ENCODE data around the gene EYA2. TPM values are rescaled to one million over a fixed set of nuclear protein-coding genes. Genes with fewer than 3 reads are reported as not detected.

The EYA2 gene
- total RNA-seq, 1 experiment from 2014 or later: not detected

DNA sequence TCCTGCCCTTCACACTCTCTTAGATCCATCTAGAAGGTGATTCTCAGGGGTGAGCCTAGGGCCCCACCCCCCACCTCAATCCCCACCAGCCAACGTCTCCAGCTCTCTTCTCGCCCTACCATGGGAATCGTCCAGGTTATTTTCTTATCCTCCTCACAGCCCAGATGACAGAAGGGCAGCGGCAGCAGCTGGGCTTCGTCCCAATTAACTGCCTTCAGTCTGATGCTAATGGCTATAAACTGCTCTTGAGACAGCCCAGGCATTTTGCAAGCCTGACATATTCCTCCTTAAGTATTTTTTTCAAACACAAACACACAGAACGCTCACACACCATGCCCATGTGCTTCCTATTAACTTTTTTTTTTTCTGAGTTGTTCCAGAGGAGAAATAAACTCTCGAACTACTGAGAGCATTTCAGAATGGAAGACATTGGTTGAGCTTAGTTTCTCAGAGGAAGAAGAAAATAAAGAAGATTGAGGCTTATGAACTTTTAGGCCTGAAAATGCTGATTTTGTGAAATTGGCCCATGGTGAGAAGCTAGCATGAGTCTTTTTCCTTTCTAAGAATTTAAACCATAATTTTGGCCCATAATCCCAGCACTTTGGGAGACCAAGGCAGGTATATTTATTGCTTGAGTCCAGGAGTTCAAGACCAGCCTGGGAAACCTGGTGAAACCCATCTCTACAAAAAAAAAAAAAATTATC is 124.6 kb downstream of the EYA2 start:
- POLR2A ChIA-PET (ENCODE audit: low non-redundant PET): no interaction called here

DNA sequence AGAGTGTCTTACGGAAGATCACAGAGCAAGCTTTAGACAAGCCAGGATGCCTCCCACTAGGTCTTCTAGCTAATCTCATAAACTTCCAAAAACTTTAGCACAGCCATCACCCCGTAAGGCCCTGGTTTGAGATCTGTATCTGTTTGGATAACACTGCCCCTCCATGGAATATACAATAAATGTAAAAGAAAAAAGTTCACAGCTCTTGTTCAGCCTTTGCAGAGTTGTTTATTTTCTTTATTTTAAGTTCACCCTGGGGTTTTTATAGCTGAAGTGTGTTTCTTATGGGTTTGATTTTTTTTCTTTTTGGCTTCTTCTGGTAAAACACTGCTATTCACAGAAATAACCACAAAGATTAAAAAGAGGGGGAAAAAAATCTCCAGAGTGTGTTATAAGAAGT is 125.6 kb downstream of the EYA2 start:
- intact Hi-C loops (cut with micrococcal nuclease; ENCODE audit: unreplicated experiment): no loop called here
- H3K27ac ChIP-seq (ENCODE audit: low read depth, low read length, poor library complexity, severe bottlenecking): no peak overlapping the region
- CTCF ChIA-PET: no interaction called here
- TF ChIP-seq CTCF (conservative IDR thresholded peaks at IDR 0.05; ENCODE audit: low read depth, low read length) (no peak), EZH2 (IDR thresholded peaks at IDR 0.05; ENCODE audit: borderline replicate concordance, low read depth, low read length, poor library complexity, severe bottlenecking) (no peak)
- no TSS peak for BruUV-seq (replicated peaks)
- POLR2A ChIA-PET (ENCODE audit: low non-redundant PET): no interaction called here
- no peak overlapping the region for H3K4me3 ChIP-seq (ENCODE audit: low read depth, low read length, poor library complexity, severe bottlenecking)
- no peaks in the 10 kb centered on the region for H3K36me3 ChIP-seq (ENCODE audit: insufficient read depth, low read length, poor library complexity, severe bottlenecking)
- DNase-seq (ENCODE audit: low spot score): no peak
- H3K27me3 ChIP-seq (replicated peaks; ENCODE audit: insufficient read depth, low read depth, low read length, poor library complexity): peaks cover 40% of the 10 kb centered on the region
- H3K9me3 ChIP-seq (ENCODE audit: low read depth, low read length, poor library complexity, severe bottlenecking): no peaks in the 10 kb centered on the region
- no peaks in the 10 kb centered on the region for H3K4me1 ChIP-seq (ENCODE audit: insufficient read depth, low read length, poor library complexity, severe bottlenecking)

More for the DNA sequence above, 124.6 kb downstream of the EYA2 start:
- intact Hi-C loops (cut with micrococcal nuclease; ENCODE audit: unreplicated experiment): no loop called here
- TF ChIP-seq EZH2 (IDR thresholded peaks at IDR 0.05; ENCODE audit: borderline replicate concordance, low read depth, low read length, poor library complexity, severe bottlenecking): no peak
- TF ChIP-seq CTCF (conservative IDR thresholded peaks at IDR 0.05; ENCODE audit: low read depth, low read length): no peak
- DNase-seq (ENCODE audit: low spot score): no peak
- no peaks in the 10 kb centered on the region for H3K4me1 ChIP-seq (ENCODE audit: insufficient read depth, low read length, poor library complexity, severe bottlenecking)
- CTCF ChIA-PET: no interaction called here
- peaks cover 34% of the 10 kb centered on the region for H3K27me3 ChIP-seq (replicated peaks; ENCODE audit: insufficient read depth, low read depth, low read length, poor library complexity)
- no peak overlapping the region for H3K27ac ChIP-seq (ENCODE audit: low read depth, low read length, poor library complexity, severe bottlenecking)
- no TSS peak for BruUV-seq (replicated peaks)
- H3K4me3 ChIP-seq (ENCODE audit: low read depth, low read length, poor library complexity, severe bottlenecking): no peak overlapping the region
- no peaks in the 10 kb centered on the region for H3K9me3 ChIP-seq (ENCODE audit: low read depth, low read length, poor library complexity, severe bottlenecking)
- H3K36me3 ChIP-seq (ENCODE audit: insufficient read depth, low read length, poor library complexity, severe bottlenecking): no peaks in the 10 kb centered on the region

GRCh38 chr20:47021850-47022249 is 127.2 kb downstream of the EYA2 start:
- Histone ChIP-seq H3K4me1 (ENCODE audit: insufficient read depth, low read length, poor library complexity, severe bottlenecking) (no peaks in the 10 kb centered on the region), H3K9me3 (ENCODE audit: low read depth, low read length, poor library complexity, severe bottlenecking) (no peaks in the 10 kb centered on the region), H3K4me3 (ENCODE audit: low read depth, low read length, poor library complexity, severe bottlenecking) (no peak overlapping the region), H3K27ac (ENCODE audit: low read depth, low read length, poor library complexity, severe bottlenecking) (no peak overlapping the region), H3K36me3 (ENCODE audit: insufficient read depth, low read length, poor library complexity, severe bottlenecking) (no peaks in the 10 kb centered on the region), H3K27me3 (replicated peaks; ENCODE audit: insufficient read depth, low read depth, low read length, poor library complexity) (peaks cover 54% of the 10 kb centered on the region)
- no peak for TF ChIP-seq CTCF (conservative IDR thresholded peaks at IDR 0.05; ENCODE audit: low read depth, low read length)
- TF ChIP-seq EZH2 (IDR thresholded peaks at IDR 0.05; ENCODE audit: borderline replicate concordance, low read depth, low read length, poor library complexity, severe bottlenecking): no peak
- intact Hi-C loops (cut with micrococcal nuclease; ENCODE audit: unreplicated experiment): no loop called here
- ChIA-PET CTCF (no interaction called here), POLR2A (ENCODE audit: low non-redundant PET) (no interaction called here)
- no peak for DNase-seq (ENCODE audit: low spot score)
- no TSS peak for BruUV-seq (replicated peaks)

Data from A673 (cell line).